A549 (cell line): ENCODE data around the gene CFAP46. TPM values are rescaled to one million over a fixed set of nuclear protein-coding genes. Genes with fewer than 3 reads are reported as not detected.

ENCODE experiments used
- ATAC-seq, 2 experiments: fragments of 200-7000 bp in 1 of 2; fragments of >200 bp in 1 of 2; cut with Nextera tagmentation in 1 of 2; cut with Tn5 transposase in 1 of 2; 3 replicates each; pipeline versions ENCODE4 v1.8.0 to v1.9.1; 2018 to 2020; ENCODE audit warnings: mild to moderate bottlenecking in 1 of 2, moderate library complexity in 1 of 2
- CTCF ChIA-PET: fragments of 300-600 bp; sonication (Branson Sonifier 250); formaldehyde crosslinking; extraction: SDS; loops from one replicate; lab custom pipeline; 2021; ENCODE audit warnings: antibody characterized with exemption, inconsistent platforms; lab: Yijun Ruan, JAX
- POLR2A ChIA-PET: fragments of 350-600 bp; formaldehyde crosslinking; extraction: SDS; loops from one replicate; lab custom pipeline; 2021; ENCODE audit warnings: antibody characterized with exemption, inconsistent platforms; lab: Yijun Ruan, JAX
- DNase-seq, 2 experiments: peaks; one replicate each; pipeline versions ENCODE4 v3.0.0 to v3.0.0-alpha.2; 2011 to 2016; ENCODE audit warnings: low read depth in 1 of 2, low spot score in 1 of 2
- FAIRE-seq: peaks from 2 replicates; lab custom pipeline; 2011; peaks lifted over from hg19 to GRCh38; lab: Jason Lieb, UNC
- H3K27ac ChIP-seq, 2 experiments: fragments of >200 bp; sonication (Bioruptor Twin); formaldehyde crosslinking; 3 replicates each; pipeline ENCODE4 v1.5.1; 2016 to 2017
- H3K4me1 ChIP-seq: fragments of >200 bp; sonication (Bioruptor Twin); formaldehyde crosslinking; 3 replicates; pipeline ENCODE4 v1.6.1; 2016
- H3K4me2 ChIP-seq: fragments of >200 bp; sonication (Bioruptor Twin); formaldehyde crosslinking; 3 replicates; pipeline ENCODE4 v1.6.1; 2016
- H3K4me3 ChIP-seq: fragments of >200 bp; sonication (Bioruptor Twin); formaldehyde crosslinking; 3 replicates; pipeline ENCODE4 v1.5.1; 2016
- H3K9me3 ChIP-seq: fragments of >200 bp; sonication (Bioruptor Twin); formaldehyde crosslinking; 3 replicates; pipeline ENCODE4 v1.6.1; 2016
- ESRRA ChIP-seq: fragments of 150-350 bp; IDR thresholded peaks from 2 replicates; pipeline ENCODE4 v1.6.1; 2014; ENCODE audit warnings: mild to moderate bottlenecking, low read length, borderline replicate concordance
- FOSB ChIP-seq: fragments of 250-450 bp; sonication (Bioruptor Pico); IDR thresholded peaks from 2 replicates; pipeline ENCODE4 v1.5.0; 2020; ENCODE audit warnings: mild to moderate bottlenecking, moderate library complexity
- FOSL2 ChIP-seq, 2 experiments: fragments of 450-650 bp in 1 of 2; fragments of >200 bp in 1 of 2; sonication (Bioruptor Twin) in 1 of 2; formaldehyde crosslinking; IDR thresholded peaks; 2 replicates each; pipeline versions ENCODE4 v1.5.0 to v1.6.1; 2016 to 2020; ENCODE audit warnings: mild to moderate bottlenecking in 1 of 2, moderate library complexity in 1 of 2
- GATA3 ChIP-seq: IDR thresholded peaks from 2 replicates; pipeline ENCODE4 v1.6.1; 2012; ENCODE audit warnings: borderline replicate concordance
- JUN ChIP-seq, 2 experiments: fragments of >200 bp; sonication (Bioruptor Twin); formaldehyde crosslinking; IDR thresholded peaks; 2 replicates in 1 of 2; 3 replicates in 1 of 2; pipeline ENCODE4 v1.6.1; 2016 to 2017
- NPAS2 ChIP-seq: fragments of 250-450 bp; sonication (Bioruptor Pico); IDR thresholded peaks from 2 replicates; pipeline ENCODE4 v1.8.0; 2022; ENCODE audit warnings: mild to moderate bottlenecking, moderate library complexity, borderline replicate concordance
- RCOR1 ChIP-seq: fragments of 150-350 bp; IDR thresholded peaks from 2 replicates; pipeline ENCODE4 v1.6.1; 2014; ENCODE audit warnings: antibody characterized with exemption, low read length, low read depth
- RFX5 ChIP-seq: fragments of 450-650 bp; IDR thresholded peaks from 2 replicates; pipeline ENCODE4 v1.7.1; 2014; ENCODE audit warnings: antibody characterized with exemption, mild to moderate bottlenecking, moderate library complexity
- TFCP2L1 ChIP-seq: fragments of 250-450 bp; sonication (Bioruptor Pico); IDR thresholded peaks from 2 replicates; pipeline ENCODE4 v1.5.0; 2021; ENCODE audit warnings: mild to moderate bottlenecking
- TP53 ChIP-seq: fragments of 250-450 bp; sonication (Bioruptor Pico); IDR thresholded peaks from 2 replicates; pipeline ENCODE4 v1.5.0; 2021; ENCODE audit warnings: mild to moderate bottlenecking, moderate library complexity
- ZC3H11A ChIP-seq: fragments of 450-650 bp; IDR thresholded peaks from 2 replicates; pipeline ENCODE4 v1.6.1; 2014; ENCODE audit warnings: antibody characterized with exemption, mild to moderate bottlenecking
- WGBS: methylation state at CpG from one replicate; pipeline ENCODE4 v1.1.6; 2017; ENCODE audit errors: missing lambda C conversion rate; 5-methylcytosine and 5-hydroxymethylcytosine counted together
- polyA plus RNA-seq, 4 experiments: library from polyadenylated mRNA; depleted of rRNA in 3 of 4; stranded (reverse); fragments of >200 nt; fragmentation: RNase III in 1 of 4; extraction: RNeasy Plus Mini Kit Qiagen cat#74134 plus additional on column Dnase treatment in 1 of 4; gene quantifications; 2 replicates in 3 of 4; 3 replicates in 1 of 4; pipeline ENCODE4 v1.2.3, GENCODE V29; 2011 to 2017
- TF ChIP-seq, protein P1 (sequence below): fragments of 250-450 bp; sonication (Bioruptor Pico); IDR thresholded peaks from 2 replicates; pipeline ENCODE4 v1.5.0; 2021; ENCODE audit warnings: mild to moderate bottlenecking, moderate library complexity, borderline replicate concordance
- TF ChIP-seq, protein P2 (sequence below): fragments of >200 bp; sonication (Bioruptor Twin); formaldehyde crosslinking; IDR thresholded peaks from 3 replicates; pipeline ENCODE4 v1.6.1; 2016
- TF ChIP-seq, protein P3 (sequence below): fragments of 450-650 bp; IDR thresholded peaks from 2 replicates; pipeline ENCODE4 v1.6.1; 2014; ENCODE audit warnings: antibody characterized with exemption
- TF ChIP-seq, protein P4 (sequence below): fragments of 200-600 bp; sonication (generic); IDR thresholded peaks from 2 replicates; pipeline ENCODE4 v1.6.1; 2016; ENCODE audit warnings: antibody characterized with exemption, mild to moderate bottlenecking, moderate library complexity
- TF ChIP-seq, protein P5 (sequence below): fragments of 150-350 bp; IDR thresholded peaks from 2 replicates; pipeline ENCODE4 v1.6.1; 2014; ENCODE audit warnings: low read depth, mild to moderate bottlenecking, low read length
- TF ChIP-seq, protein P6 (sequence below): fragments of >200 bp; sonication (Bioruptor Twin); formaldehyde crosslinking; IDR thresholded peaks from 2 replicates; pipeline ENCODE4 v1.6.1; 2016

Gene CFAP46
- polyA plus RNA-seq, 2 of the 4 experiments (the other 2 are of a cell fraction) = 0.88 to 1.8 TPM

DNA sequence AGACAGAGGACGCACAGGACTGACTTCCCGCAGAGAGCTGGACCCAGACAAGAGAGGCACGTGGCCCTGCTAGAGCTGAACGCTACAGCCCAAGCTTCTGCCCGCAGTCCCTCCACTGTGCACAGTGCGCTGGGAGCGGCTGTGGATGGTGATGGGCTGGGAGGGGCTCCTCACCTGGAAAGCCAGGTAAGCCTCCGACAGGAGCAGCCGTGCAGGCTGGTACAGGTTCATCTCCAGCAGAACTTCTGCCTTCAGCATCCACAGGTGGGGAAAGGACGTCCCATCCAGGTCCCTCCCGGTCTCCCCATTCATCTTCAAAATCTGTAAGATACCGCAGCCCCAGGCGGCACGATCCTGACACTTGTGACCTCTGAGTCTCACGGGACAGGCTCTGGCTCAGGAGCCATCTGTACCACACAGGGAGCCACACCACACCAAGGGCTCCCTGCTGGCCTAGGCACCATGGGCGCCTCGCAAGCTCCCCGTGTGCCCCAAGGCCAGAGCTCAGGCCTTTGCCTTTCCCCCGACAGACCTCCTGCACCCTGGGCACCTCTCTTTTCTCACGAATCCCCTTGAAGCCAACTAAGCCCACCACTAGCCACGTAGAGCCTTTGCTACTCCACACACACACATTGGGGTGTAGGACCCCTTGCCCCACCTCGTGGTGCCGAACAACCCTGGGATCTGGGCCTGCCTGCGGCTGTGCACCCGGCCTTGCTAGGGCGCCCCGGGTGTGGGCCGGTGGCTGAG is 76.3 kb downstream of the CFAP46 start:
- Histone ChIP-seq H3K4me3 (no peak overlapping the region), H3K4me1 (no peaks in the 10 kb centered on the region), H3K27ac (no peak overlapping the region), H3K9me3 (peaks cover 4% of the 10 kb centered on the region; the same call in 1 of the 3 replicates), H3K4me2 (no peak overlapping the region)
- 59% methylated on average over 25 of the region's 28 CpGs for WGBS
- CTCF ChIA-PET = no interaction called here
- FAIRE-seq (no peak), DNase-seq (no peak), ATAC-seq (peak in 1 of 2 experiments; percentile 31; a peak in 3 of 6 replicates)
- TF ChIP-seq JUN (IDR thresholded peaks at IDR 0.05) (no peak), GATA3 (no peak), TFCP2L1 (CRISPR knock-in tag) (no peak), FOSL2 (IDR thresholded peaks at IDR 0.05) (no peak), FOSL2 (CRISPR knock-in tag; IDR thresholded peaks at IDR 0.05) (no peak), NPAS2 (CRISPR knock-in tag) (no peak), FOSB (CRISPR knock-in tag) (no peak), TP53 (CRISPR knock-in tag) (no peak), RCOR1 (no peak), RFX5 (no peak), ESRRA (no peak), ZC3H11A (no peak)
- TF ChIP-seq, protein P1, sequence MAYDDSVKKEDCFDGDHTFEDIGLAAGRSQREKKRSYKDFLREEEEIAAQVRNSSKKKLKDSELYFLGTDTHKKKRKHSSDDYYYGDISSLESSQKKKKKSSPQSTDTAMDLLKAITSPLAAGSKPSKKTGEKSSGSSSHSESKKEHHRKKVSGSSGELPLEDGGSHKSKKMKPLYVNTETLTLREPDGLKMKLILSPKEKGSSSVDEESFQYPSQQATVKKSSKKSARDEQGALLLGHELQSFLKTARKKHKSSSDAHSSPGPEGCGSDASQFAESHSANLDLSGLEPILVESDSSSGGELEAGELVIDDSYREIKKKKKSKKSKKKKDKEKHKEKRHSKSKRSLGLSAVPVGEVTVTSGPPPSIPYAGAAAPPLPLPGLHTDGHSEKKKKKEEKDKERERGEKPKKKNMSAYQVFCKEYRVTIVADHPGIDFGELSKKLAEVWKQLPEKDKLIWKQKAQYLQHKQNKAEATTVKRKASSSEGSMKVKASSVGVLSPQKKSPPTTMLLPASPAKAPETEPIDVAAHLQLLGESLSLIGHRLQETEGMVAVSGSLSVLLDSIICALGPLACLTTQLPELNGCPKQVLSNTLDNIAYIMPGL (CRISPR knock-in tag) = no peak
- TF ChIP-seq, protein P2, sequence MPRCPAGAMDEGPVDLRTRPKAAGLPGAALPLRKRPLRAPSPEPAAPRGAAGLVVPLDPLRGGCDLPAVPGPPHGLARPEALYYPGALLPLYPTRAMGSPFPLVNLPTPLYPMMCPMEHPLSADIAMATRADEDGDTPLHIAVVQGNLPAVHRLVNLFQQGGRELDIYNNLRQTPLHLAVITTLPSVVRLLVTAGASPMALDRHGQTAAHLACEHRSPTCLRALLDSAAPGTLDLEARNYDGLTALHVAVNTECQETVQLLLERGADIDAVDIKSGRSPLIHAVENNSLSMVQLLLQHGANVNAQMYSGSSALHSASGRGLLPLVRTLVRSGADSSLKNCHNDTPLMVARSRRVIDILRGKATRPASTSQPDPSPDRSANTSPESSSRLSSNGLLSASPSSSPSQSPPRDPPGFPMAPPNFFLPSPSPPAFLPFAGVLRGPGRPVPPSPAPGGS = no peak
- TF ChIP-seq, protein P3, sequence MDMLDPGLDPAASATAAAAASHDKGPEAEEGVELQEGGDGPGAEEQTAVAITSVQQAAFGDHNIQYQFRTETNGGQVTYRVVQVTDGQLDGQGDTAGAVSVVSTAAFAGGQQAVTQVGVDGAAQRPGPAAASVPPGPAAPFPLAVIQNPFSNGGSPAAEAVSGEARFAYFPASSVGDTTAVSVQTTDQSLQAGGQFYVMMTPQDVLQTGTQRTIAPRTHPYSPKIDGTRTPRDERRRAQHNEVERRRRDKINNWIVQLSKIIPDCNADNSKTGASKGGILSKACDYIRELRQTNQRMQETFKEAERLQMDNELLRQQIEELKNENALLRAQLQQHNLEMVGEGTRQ = no peak
- TF ChIP-seq, protein P4, sequence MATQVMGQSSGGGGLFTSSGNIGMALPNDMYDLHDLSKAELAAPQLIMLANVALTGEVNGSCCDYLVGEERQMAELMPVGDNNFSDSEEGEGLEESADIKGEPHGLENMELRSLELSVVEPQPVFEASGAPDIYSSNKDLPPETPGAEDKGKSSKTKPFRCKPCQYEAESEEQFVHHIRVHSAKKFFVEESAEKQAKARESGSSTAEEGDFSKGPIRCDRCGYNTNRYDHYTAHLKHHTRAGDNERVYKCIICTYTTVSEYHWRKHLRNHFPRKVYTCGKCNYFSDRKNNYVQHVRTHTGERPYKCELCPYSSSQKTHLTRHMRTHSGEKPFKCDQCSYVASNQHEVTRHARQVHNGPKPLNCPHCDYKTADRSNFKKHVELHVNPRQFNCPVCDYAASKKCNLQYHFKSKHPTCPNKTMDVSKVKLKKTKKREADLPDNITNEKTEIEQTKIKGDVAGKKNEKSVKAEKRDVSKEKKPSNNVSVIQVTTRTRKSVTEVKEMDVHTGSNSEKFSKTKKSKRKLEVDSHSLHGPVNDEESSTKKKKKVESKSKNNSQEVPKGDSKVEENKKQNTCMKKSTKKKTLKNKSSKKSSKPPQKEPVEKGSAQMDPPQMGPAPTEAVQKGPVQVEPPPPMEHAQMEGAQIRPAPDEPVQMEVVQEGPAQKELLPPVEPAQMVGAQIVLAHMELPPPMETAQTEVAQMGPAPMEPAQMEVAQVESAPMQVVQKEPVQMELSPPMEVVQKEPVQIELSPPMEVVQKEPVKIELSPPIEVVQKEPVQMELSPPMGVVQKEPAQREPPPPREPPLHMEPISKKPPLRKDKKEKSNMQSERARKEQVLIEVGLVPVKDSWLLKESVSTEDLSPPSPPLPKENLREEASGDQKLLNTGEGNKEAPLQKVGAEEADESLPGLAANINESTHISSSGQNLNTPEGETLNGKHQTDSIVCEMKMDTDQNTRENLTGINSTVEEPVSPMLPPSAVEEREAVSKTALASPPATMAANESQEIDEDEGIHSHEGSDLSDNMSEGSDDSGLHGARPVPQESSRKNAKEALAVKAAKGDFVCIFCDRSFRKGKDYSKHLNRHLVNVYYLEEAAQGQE = no peak
- TF ChIP-seq, protein P5, sequence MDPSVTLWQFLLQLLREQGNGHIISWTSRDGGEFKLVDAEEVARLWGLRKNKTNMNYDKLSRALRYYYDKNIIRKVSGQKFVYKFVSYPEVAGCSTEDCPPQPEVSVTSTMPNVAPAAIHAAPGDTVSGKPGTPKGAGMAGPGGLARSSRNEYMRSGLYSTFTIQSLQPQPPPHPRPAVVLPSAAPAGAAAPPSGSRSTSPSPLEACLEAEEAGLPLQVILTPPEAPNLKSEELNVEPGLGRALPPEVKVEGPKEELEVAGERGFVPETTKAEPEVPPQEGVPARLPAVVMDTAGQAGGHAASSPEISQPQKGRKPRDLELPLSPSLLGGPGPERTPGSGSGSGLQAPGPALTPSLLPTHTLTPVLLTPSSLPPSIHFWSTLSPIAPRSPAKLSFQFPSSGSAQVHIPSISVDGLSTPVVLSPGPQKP = no peak
- TF ChIP-seq, protein P6, sequence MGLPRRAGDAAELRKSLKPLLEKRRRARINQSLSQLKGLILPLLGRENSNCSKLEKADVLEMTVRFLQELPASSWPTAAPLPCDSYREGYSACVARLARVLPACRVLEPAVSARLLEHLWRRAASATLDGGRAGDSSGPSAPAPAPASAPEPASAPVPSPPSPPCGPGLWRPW = no peak
- POLR2A ChIA-PET = no interaction called here
